Vagina (tissue), 2 donors: ENCODE data around the gene TOP3B. TPM values are rescaled to one million over a fixed set of nuclear protein-coding genes. Genes with fewer than 3 reads are reported as not detected.

Experiments used
- DNase-seq, 2 donors: peaks; one replicate each; pipeline ENCODE4 v3.0.0-alpha.2; 2017; ENCODE audit errors: extremely low spot score in 2 of 2
- H3K27ac ChIP-seq: fragments of 200-600 bp; sonication (generic); one replicate; pipeline ENCODE4 v1.5.1; 2019
- H3K27me3 ChIP-seq: fragments of 200-600 bp; sonication (generic); one replicate; pipeline ENCODE4 v1.5.1; 2019
- H3K36me3 ChIP-seq, 2 donors: fragments of 200-600 bp; sonication (generic); one replicate each; pipeline ENCODE4 v1.5.1; 2017 to 2019
- H3K4me1 ChIP-seq: fragments of 200-600 bp; sonication (generic); one replicate; pipeline ENCODE4 v1.5.1; 2019
- H3K4me3 ChIP-seq, 2 donors: fragments of 200-600 bp; sonication (generic); 1 replicate in 1 of 2; 2 replicates in 1 of 2; pipeline ENCODE4 v1.5.1; 2016 to 2019
- H3K9me3 ChIP-seq: fragments of 200-600 bp; sonication (generic); one replicate; pipeline ENCODE4 v1.5.1; 2019
- POLR2A ChIP-seq, 2 donors: fragments of 450-650 bp; IDR thresholded peaks; one replicate each; pipeline ENCODE4 v1.6.1; 2017; ENCODE audit warnings: antibody characterized with exemption in 2 of 2, mild to moderate bottlenecking in 2 of 2, moderate library complexity in 2 of 2
- POLR2AphosphoS5 ChIP-seq, 2 donors: sonication (generic); formaldehyde crosslinking; IDR thresholded peaks; one replicate each; pipeline ENCODE4 v1.9.0; 2017; ENCODE audit warnings: antibody characterized with exemption in 2 of 2, mild to moderate bottlenecking in 2 of 2, low read depth in 1 of 2; ENCODE audit not compliant: insufficient read depth in 1 of 2
- intact Hi-C: fragments of 100-400 bp; cut with DNase I; formaldehyde crosslinking; loops from one replicate; pipeline ENCODE4 v1.15.1; 2023
- total RNA-seq: library from RNA; depleted of rRNA; stranded (reverse); fragments of >200 nt; gene quantifications from one replicate; pipeline ENCODE4 v1.2.3, GENCODE V29; 2016
- TF ChIP-seq, protein P1 (sequence below), 3 experiments: fragments of 450-650 bp in 2 of 3; fragments of 200-600 bp in 1 of 3; sonication (generic) in 1 of 3; IDR thresholded peaks; one replicate each; pipeline ENCODE4 v1.5.1; 2017 to 2019; ENCODE audit warnings: antibody characterized with exemption in 3 of 3, mild to moderate bottlenecking in 2 of 3, moderate library complexity in 2 of 3

The TOP3B gene
- total RNA-seq, 1 donor from 2014 or later, result 42.7 TPM

DNA sequence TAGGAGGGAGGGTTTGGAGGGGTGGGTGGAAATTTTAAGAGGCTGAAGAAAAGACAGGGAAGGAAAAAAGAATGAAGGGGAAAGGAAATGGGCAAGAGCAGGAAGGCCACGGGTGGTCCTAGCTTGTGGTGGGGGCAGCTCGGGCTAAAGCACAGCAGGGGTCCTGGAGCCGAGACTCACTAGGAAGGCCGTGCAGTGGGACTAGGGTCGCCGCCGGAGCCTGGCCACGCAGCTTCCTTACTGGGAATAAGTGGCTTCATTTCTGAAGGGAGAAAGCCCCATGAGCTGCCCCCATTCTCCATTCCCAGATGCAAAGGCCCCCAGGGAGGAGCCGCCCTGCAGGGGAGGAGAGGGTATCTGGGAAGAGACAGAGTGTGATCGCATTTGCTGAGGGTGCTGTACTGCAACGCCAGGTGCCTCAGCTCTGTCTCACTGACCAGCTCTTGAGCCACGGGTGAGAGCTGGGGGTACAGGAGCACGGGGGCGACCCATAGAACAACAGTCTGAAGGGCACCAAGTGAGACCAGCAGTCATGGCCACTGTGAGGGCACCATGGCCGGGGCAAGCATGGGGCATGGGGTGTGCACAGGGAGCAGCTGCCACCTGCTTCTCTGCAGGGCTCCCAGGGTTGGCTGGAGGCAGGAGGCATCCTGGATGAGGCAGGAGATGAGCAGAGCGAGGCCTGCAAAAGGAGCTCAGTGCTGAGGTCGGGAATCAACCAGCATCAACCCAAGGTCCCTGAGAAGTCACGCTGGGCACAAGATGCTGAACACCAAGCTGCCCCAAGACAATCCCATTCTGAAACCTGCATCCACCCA lies 11.6 kb downstream of the TOP3B start:
- Histone ChIP-seq H3K36me3 (peaks cover 0 to 61% of the 10 kb centered on the region in 2 donors), H3K27me3 (no peaks in the 10 kb centered on the region), H3K4me1 (no peaks in the 10 kb centered on the region), H3K4me3 (no peak overlapping the region), H3K27ac (no peak overlapping the region), H3K9me3 (no peaks in the 10 kb centered on the region)
- intact Hi-C loops, result no loop called here
- no peak for DNase-seq
- TF ChIP-seq, protein P1, sequence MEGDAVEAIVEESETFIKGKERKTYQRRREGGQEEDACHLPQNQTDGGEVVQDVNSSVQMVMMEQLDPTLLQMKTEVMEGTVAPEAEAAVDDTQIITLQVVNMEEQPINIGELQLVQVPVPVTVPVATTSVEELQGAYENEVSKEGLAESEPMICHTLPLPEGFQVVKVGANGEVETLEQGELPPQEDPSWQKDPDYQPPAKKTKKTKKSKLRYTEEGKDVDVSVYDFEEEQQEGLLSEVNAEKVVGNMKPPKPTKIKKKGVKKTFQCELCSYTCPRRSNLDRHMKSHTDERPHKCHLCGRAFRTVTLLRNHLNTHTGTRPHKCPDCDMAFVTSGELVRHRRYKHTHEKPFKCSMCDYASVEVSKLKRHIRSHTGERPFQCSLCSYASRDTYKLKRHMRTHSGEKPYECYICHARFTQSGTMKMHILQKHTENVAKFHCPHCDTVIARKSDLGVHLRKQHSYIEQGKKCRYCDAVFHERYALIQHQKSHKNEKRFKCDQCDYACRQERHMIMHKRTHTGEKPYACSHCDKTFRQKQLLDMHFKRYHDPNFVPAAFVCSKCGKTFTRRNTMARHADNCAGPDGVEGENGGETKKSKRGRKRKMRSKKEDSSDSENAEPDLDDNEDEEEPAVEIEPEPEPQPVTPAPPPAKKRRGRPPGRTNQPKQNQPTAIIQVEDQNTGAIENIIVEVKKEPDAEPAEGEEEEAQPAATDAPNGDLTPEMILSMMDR (IDR thresholded peaks at IDR 0.05), result no peak
- TF ChIP-seq POLR2AphosphoS5 (IDR thresholded peaks at IDR 0.05; ENCODE audit: insufficient read depth in 1 of 2, low read depth in 1 of 2) (no peak), POLR2A (IDR thresholded peaks at IDR 0.05) (no peak)

DNA sequence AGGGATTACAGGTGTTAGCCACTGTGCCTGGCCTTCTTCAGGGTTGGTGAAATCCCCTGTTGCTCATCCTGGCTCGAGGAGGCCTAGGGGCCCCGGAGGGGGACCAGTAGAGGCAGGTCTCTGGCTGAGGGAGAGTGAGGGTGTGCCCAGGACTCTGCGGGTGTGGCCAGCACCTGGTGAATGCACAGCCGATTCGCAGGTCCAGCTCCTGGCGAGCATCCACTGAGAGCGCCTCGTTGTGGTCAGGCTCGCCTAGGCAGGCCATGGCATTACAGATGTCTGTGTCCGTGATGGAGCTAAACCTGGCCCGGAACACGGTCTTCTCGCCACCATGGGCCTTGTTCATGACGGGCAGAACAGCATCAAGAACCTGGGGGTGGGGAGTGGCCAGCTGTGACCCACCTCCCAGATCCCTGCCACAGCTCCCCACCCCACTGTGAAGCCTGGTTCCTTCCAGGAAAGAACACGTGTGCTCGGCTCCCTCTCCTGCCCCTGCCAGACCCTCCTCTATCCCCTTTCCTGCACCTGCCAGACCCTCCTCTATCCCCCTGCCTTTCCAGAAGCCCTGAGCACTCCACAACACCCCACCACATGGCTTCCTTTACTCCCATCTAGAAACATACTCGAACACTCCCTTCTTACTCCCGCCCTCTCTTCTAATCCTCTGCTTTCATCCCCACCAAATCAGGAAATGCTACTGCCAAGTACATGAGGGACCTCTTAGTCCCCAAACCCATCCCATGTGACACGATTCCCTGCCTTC lies 12.4 kb downstream of the TOP3B start:
- Histone ChIP-seq H3K27me3 (no peaks in the 10 kb centered on the region), H3K36me3 (peaks cover 0 to 69% of the 10 kb centered on the region in 2 donors), H3K9me3 (no peaks in the 10 kb centered on the region), H3K4me1 (no peaks in the 10 kb centered on the region), H3K4me3 (no peak overlapping the region), H3K27ac (no peak overlapping the region)
- no peak for DNase-seq
- intact Hi-C loops, result no loop called here
- TF ChIP-seq POLR2AphosphoS5 (IDR thresholded peaks at IDR 0.05; ENCODE audit: insufficient read depth in 1 of 2, low read depth in 1 of 2) (no peak), POLR2A (IDR thresholded peaks at IDR 0.05) (no peak)
- TF ChIP-seq, protein P1 (IDR thresholded peaks at IDR 0.05), result no peak

GRCh38 chr22:21968452-21969129 lies 14.0 kb downstream of the TOP3B start:
- DNase-seq, result no peak
- Histone ChIP-seq H3K36me3 (peaks cover 0 to 80% of the 10 kb centered on the region in 2 donors), H3K4me1 (no peaks in the 10 kb centered on the region), H3K27ac (no peak overlapping the region), H3K27me3 (no peaks in the 10 kb centered on the region), H3K4me3 (no peak overlapping the region), H3K9me3 (no peaks in the 10 kb centered on the region)
- intact Hi-C loops, result no loop called here
- TF ChIP-seq, protein P1 (IDR thresholded peaks at IDR 0.05), result no peak
- TF ChIP-seq POLR2AphosphoS5 (IDR thresholded peaks at IDR 0.05; ENCODE audit: insufficient read depth in 1 of 2, low read depth in 1 of 2) (no peak), POLR2A (IDR thresholded peaks at IDR 0.05) (no peak)

DNA sequence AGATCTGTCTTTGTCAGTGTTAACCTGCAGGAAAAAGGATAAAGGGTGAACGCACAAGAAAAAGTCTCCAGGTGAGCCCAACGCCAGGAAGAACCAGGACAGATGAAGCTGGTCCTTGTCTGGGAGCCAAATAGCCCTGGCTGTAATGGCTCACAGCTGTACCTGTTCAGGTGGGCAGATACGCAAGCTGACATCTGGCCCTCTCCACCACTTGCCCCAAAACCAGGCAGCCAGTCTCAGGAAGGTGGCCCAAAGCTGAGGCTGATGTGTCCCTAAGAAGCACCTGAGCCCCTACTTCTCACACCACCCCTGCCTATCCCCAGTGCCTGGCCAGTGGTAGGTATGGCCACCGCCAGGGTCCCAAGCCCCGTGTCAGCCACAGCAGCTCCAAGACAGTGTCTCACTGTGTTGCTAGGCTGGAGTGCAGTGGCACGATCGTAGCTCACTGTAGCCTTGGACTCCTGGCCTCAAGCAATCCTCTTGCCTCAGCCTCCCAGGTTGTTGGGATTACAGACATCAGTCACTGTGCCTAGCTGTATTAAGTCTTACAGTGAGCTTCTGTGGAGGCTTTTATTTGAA lies 14.8 kb downstream of the TOP3B start:
- Histone ChIP-seq H3K27ac (no peak overlapping the region), H3K4me3 (no peak overlapping the region), H3K36me3 (peaks cover 0 to 85% of the 10 kb centered on the region in 2 donors), H3K9me3 (no peaks in the 10 kb centered on the region), H3K27me3 (no peaks in the 10 kb centered on the region), H3K4me1 (no peaks in the 10 kb centered on the region)
- intact Hi-C loops, result no loop called here
- no peak for DNase-seq
- TF ChIP-seq POLR2A (IDR thresholded peaks at IDR 0.05) (no peak), POLR2AphosphoS5 (IDR thresholded peaks at IDR 0.05; ENCODE audit: insufficient read depth in 1 of 2, low read depth in 1 of 2) (no peak)
- TF ChIP-seq, protein P1 (IDR thresholded peaks at IDR 0.05), result no peak
